Activated CD4-positive, alpha-beta T cell treated with anti-CD3 and anti-CD28 coated beads, Interleukin-2, amount 10 ng/mL, durations not matched to agents 24 days and 14 days (primary cell): ENCODE results near the gene ELSPBP1. TPM values are rescaled to one million over a fixed set of nuclear protein-coding genes. Genes with fewer than 3 reads are reported as not detected.
A peak's percentile ranks its signal among the peaks of the same experiment; 100 is the strongest.

Experiments
- DNase-seq: peaks from one replicate; pipeline ENCODE4 v3.0.0; 2022
- H3K27ac Mint-ChIP-seq: one replicate; pipeline ENCODE4 v1.8.0; 2022; ENCODE audit warnings: mild to moderate bottlenecking, mixed read lengths
- H3K27me3 Mint-ChIP-seq: one replicate; pipeline ENCODE4 v1.8.0; 2022; ENCODE audit warnings: mixed read lengths
- H3K36me3 Mint-ChIP-seq: one replicate; pipeline ENCODE4 v1.8.0; 2022; ENCODE audit warnings: low read depth, mild to moderate bottlenecking, mixed read lengths
- H3K4me1 Mint-ChIP-seq: one replicate; pipeline ENCODE4 v1.8.0; 2021; ENCODE audit warnings: mixed read lengths
- H3K4me3 Mint-ChIP-seq: one replicate; pipeline ENCODE4 v1.8.0; 2022; ENCODE audit warnings: mild to moderate bottlenecking, moderate library complexity, mixed read lengths
- H3K9me3 Mint-ChIP-seq: one replicate; pipeline ENCODE4 v1.8.0; 2021; ENCODE audit warnings: mixed read lengths
- intact Hi-C: fragments of 100-400 bp; cut with micrococcal nuclease; formaldehyde crosslinking; loops from one replicate; pipeline ENCODE4 v1.15.1; 2023
- total RNA-seq: library from RNA; stranded (reverse); gene quantifications from 2 replicates; pipeline ENCODE4 v1.2.3, GENCODE V29; 2022

The ELSPBP1 gene
- total RNA-seq, 1 donor from 2014 or later = not detected

DNA sequence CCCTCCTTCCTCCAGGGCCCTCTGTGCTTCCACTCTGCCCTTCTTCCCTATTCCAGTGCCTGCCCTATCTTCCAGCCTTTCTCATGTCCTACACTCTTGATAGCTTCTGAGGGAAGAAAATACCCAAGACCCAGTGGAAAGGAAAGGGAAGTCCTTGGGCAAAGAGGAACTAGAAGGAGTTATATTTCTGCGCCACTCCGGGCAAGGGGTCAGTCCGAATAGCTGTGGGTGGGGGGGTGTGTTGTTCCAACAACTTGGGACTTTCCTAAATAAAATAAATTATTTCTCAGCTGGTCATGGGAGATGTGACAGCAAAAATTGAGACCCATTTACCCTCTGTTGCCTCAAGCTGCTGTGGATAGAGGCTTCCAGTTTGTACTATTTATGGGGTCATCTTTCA, 26.3 kb downstream of the ELSPBP1 start:
- no peak for DNase-seq
- H3K27me3 Mint-ChIP-seq = peaks cover 15% of the 10 kb centered on the region
- H3K4me3 Mint-ChIP-seq = no peak overlapping the region
- H3K36me3 Mint-ChIP-seq = no peaks in the 10 kb centered on the region
- H3K4me1 Mint-ChIP-seq = no peaks in the 10 kb centered on the region
- H3K27ac Mint-ChIP-seq = no peak overlapping the region
- intact Hi-C loops = no loop called here
- no peaks in the 10 kb centered on the region for H3K9me3 Mint-ChIP-seq

DNA sequence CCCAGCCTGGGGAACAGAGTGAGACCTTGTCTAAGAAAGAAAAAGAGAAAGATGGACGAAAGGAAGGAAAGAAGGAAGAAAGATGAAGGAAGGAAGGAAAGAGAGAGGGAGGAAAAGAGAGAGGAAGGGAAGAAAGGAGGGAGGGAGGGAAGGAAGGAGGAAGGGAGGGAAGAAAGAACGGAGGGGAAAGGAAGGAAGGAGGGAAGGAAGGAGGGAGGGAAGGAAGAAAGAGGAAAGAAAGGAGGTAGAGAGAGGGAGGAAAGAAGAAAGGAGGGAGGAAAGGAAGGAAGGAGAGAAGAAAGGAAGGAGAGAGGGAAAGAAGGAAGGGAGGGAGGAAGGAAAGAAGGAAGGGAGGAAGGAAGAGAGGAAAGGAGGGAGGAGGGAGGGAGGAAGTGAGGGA, 28.6 kb downstream of the ELSPBP1 start:
- Mint-ChIP-seq H3K27me3 (peaks cover 23% of the 10 kb centered on the region), H3K4me1 (no peaks in the 10 kb centered on the region), H3K4me3 (no peak overlapping the region), H3K36me3 (no peaks in the 10 kb centered on the region), H3K9me3 (no peaks in the 10 kb centered on the region), H3K27ac (no peak overlapping the region)
- no peak for DNase-seq
- intact Hi-C loops = no loop called here

DNA sequence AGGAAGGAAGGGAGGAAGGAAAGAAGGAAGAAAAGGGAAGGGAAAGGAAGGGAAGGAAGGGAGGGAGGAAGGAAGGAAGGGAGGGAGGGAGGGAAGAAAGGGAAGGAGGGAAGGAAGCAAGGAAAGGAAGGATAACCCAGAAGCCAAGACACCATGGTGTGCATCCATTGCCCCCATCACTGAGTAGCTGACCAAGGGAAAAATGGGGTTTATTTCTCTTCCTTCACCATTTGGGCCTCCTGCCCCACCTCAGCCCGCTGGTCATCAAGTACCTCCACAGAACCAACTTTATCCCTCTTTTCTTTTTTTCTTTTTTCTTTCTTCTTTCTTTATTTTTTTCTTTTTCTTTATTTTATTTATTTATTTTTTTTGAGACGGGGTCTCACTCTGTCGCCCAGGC, 29.1 kb downstream of the ELSPBP1 start:
- H3K4me1 Mint-ChIP-seq = no peaks in the 10 kb centered on the region
- no peak overlapping the region for H3K27ac Mint-ChIP-seq
- H3K36me3 Mint-ChIP-seq = no peaks in the 10 kb centered on the region
- H3K9me3 Mint-ChIP-seq = no peaks in the 10 kb centered on the region
- peaks cover 23% of the 10 kb centered on the region for H3K27me3 Mint-ChIP-seq
- no peak overlapping the region for H3K4me3 Mint-ChIP-seq
- DNase-seq = no peak
- intact Hi-C loops = no loop called here

DNA sequence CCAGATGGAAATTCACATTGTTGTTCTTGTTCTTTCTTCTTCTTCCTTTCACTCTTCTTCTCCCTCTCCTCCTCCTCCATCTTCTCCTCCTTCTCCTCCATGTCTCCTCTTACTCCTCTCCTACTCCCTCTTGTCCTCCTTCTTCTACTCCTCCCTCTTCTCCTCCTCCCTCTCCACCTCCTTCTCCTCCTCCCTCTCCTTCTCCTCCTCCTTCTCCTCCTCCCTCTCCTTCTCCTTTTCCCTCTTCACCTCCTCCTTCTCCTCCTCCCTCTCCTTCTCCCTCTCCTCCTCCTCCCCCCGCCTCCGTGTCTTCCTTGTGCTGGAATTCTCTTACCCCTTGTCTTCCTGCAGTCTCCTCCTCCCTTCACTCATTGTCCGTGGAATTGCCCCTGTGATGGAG, 31.0 kb downstream of the ELSPBP1 start:
- DNase-seq = no peak
- H3K27ac Mint-ChIP-seq = no peak overlapping the region
- intact Hi-C loops = no loop called here
- H3K4me1 Mint-ChIP-seq = peaks cover 2% of the 10 kb centered on the region
- peaks cover 22% of the 10 kb centered on the region for H3K27me3 Mint-ChIP-seq
- H3K4me3 Mint-ChIP-seq = no peak overlapping the region
- H3K9me3 Mint-ChIP-seq = no peaks in the 10 kb centered on the region
- no peaks in the 10 kb centered on the region for H3K36me3 Mint-ChIP-seq

DNA sequence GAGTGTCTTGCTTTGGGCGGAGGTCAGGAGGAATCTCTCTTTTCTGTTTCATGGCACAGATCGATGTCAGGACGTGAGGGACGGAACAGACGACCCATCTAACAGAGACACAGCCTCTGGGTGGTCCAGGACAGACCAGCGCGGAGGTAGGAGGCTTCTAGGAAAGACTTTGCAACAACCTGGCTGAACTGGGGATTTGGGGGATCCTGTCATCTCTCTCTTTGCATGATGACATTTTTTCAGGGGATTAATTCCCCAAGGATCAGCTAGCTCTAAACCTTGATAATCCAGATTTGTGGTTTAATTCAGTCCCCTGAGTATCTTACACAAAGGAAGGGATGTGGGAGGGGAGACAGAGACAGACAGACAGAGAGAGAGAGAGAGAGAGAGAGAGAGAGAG, 35.0 kb downstream of the ELSPBP1 start:
- intact Hi-C loops = no loop called here
- H3K4me3 Mint-ChIP-seq = no peak overlapping the region
- no peaks in the 10 kb centered on the region for H3K9me3 Mint-ChIP-seq
- H3K36me3 Mint-ChIP-seq = no peaks in the 10 kb centered on the region
- H3K27ac Mint-ChIP-seq = no peak overlapping the region
- H3K27me3 Mint-ChIP-seq = peaks cover 15% of the 10 kb centered on the region
- H3K4me1 Mint-ChIP-seq = peaks cover 2% of the 10 kb centered on the region
- no peak for DNase-seq

DNA sequence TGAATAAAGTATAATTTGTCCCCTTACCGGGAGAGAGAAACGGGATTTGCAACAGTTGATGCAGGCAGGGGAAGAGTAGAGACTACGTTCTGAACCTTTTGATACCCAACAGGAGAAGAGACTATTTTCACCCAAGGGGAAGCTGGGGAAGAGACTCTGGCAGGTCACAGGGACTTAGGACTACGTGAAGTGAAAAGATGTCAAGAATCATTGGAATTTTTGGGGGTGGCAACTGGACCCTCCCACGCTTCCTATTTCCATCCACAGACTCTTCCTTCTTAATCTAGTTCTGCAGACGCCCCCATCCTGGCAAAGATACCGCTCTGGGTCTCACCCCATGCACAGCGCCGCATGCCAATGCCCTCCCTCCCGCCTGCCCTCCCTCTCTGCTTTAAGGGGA, 35.6 kb downstream of the ELSPBP1 start:
- no peaks in the 10 kb centered on the region for H3K36me3 Mint-ChIP-seq
- peaks cover 2% of the 10 kb centered on the region for H3K4me1 Mint-ChIP-seq
- H3K27me3 Mint-ChIP-seq = peaks cover 10% of the 10 kb centered on the region
- H3K27ac Mint-ChIP-seq = no peak overlapping the region
- intact Hi-C loops = no loop called here
- H3K9me3 Mint-ChIP-seq = no peaks in the 10 kb centered on the region
- no peak overlapping the region for H3K4me3 Mint-ChIP-seq
- DNase-seq = no peak

DNA sequence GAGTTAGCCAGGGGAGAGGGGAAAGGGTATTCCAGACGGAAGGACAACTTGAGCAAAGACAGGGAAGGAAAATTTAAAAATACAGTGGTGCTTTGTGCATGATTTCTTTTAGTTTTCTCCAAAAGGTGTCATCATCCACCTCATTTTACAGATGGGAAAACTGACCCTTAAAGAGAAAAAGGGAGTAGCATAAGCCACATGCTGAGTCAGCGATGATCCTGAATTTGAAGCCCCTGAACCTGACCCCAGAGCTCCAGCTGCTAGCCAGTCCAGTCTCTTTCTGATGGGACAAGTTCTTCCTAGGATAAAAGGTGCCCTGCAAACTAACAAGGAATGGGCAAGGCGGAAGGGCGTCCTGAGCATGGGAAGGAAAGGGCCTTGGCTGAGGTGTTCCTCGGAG, 39.2 kb downstream of the ELSPBP1 start:
- Mint-ChIP-seq H3K4me3 (no peak overlapping the region), H3K27ac (no peak overlapping the region), H3K4me1 (peaks cover 2% of the 10 kb centered on the region), H3K27me3 (no peaks in the 10 kb centered on the region), H3K36me3 (no peaks in the 10 kb centered on the region), H3K9me3 (peaks cover 5% of the 10 kb centered on the region)
- intact Hi-C loops = no loop called here
- no peak for DNase-seq

DNA sequence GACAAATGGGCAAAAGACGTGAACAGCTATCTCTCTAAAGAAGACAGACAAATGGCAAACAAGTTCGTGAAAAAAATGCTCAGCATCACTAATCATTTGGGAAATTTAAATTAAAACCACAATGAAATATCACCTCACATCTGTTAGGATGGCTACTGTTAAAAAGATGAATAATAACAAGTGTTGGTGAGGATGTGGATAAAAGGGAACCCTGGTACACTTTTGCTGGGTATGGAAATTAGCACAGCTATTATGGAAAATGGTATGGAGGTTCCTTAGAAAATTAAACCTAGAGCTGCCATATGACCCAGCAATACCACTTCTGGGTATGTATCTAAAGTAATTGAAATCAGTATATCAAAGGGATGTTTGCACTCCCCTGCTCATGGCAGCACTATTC, 42.3 kb downstream of the ELSPBP1 start:
- H3K4me1 Mint-ChIP-seq = no peaks in the 10 kb centered on the region
- H3K27ac Mint-ChIP-seq = no peak overlapping the region
- no peak for DNase-seq
- peaks cover 9% of the 10 kb centered on the region for H3K9me3 Mint-ChIP-seq
- H3K4me3 Mint-ChIP-seq = no peak overlapping the region
- peaks cover 3% of the 10 kb centered on the region for H3K27me3 Mint-ChIP-seq
- intact Hi-C loops = no loop called here
- no peaks in the 10 kb centered on the region for H3K36me3 Mint-ChIP-seq

DNA sequence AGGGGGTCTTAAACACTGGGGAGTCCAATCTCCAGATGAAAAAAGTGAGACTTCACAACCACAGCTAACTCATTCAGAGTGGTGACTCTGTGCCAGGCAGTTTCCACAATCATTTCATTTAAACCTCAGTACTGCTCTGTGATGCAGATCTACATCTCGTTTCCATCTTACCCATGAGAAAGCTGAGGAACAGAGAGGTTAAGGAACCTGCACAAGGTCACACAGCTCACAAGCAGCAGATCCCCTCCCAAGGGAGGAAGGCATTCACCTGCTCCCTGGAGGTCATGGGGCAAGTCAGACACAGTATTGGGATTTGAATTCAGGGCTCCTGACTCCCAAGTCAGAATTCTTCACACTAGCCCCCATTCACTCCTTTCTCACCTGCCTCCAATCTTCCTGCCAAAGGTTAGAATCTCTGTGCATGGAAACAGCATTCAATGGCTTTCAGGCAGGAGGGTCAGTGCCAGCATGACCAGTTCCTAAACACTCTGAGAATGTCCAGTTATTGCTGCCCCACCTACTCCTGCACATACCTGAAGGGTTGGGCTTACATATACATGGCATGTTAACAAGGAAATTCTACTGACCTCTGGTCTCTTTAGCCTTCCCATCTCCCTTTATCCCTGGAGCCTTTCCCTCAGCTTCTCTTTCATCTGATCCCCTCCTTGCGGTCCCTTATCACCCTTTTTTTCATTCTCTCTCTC, 47.6 kb downstream of the ELSPBP1 start:
- Mint-ChIP-seq H3K4me3 (no peak overlapping the region), H3K27me3 (peaks cover 3% of the 10 kb centered on the region), H3K27ac (no peak overlapping the region), H3K9me3 (peaks cover 4% of the 10 kb centered on the region), H3K36me3 (no peaks in the 10 kb centered on the region), H3K4me1 (no peaks in the 10 kb centered on the region)
- no peak for DNase-seq
- intact Hi-C loops = no loop called here

DNA sequence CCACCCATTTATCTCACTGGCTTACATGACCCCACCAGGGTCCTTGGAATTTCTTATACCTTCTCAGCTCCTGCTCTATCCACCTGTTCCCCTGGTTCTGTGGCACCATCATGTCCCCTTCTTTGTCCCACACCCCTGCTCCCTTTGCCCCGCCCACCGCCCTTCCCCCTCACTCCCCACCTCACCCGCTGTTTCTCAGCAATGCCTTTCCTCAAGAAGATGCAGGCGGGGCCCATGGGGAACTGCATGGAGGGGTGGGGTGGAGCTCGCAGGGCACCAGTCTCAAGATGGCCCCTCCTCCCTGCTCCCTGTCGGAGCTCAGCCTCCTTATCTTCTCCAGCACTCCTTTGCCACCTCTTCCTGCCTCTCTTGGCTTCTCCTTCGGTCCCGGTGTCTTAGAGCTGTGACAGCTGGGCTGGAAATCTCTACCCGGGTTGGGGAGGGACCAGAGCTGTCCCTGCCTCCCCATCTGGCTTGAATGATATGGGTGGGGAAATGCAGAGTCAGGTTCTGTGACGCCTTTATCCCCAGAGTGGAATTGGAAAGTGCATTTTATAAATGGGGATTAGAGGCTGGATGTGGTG, 49.3 kb downstream of the ELSPBP1 start, which contains the start of gene CABP5:
CABP5 (minus strand) TSS at position 405 of the 584 bp plus-strand sequence; CDS start at position 248, 157 bp downstream.
- H3K4me1 Mint-ChIP-seq = no peaks in the 10 kb centered on the region
- intact Hi-C loops = no loop called here
- H3K36me3 Mint-ChIP-seq = no peaks in the 10 kb centered on the region
- peaks cover 3% of the 10 kb centered on the region for H3K27me3 Mint-ChIP-seq
- H3K27ac Mint-ChIP-seq = peak within 1 kb of the TSS; percentile 31
- DNase-seq = no peak
- H3K4me3 Mint-ChIP-seq = no peak within 1 kb of the TSS
- peaks cover 4% of the 10 kb centered on the region for H3K9me3 Mint-ChIP-seq

DNA sequence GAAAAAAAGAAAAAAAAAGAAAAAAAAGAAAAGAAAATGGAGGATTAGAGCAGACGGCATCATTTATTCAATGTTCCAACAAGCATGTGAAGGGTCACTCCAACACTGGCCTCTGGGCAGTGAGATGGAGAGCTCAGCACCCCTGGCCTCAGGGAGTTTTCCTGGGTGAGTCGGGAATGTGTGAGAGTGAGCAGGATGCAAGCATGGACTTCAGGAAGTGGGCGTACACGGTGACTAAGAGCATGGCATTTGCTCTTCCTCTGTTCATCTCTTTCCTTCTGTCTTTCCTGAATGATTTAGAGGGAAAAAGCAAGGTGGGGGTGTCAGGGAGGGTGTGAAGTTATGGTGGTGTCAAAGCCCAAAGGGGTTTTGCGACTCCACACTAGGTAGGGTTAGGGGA, 50.1 kb downstream of the ELSPBP1 start:
- DNase-seq = no peak
- H3K9me3 Mint-ChIP-seq = no peaks in the 10 kb centered on the region
- H3K36me3 Mint-ChIP-seq = no peaks in the 10 kb centered on the region
- H3K4me1 Mint-ChIP-seq = no peaks in the 10 kb centered on the region
- peaks cover 3% of the 10 kb centered on the region for H3K27me3 Mint-ChIP-seq
- intact Hi-C loops = no loop called here
- no peak overlapping the region for H3K27ac Mint-ChIP-seq
- no peak overlapping the region for H3K4me3 Mint-ChIP-seq

DNA sequence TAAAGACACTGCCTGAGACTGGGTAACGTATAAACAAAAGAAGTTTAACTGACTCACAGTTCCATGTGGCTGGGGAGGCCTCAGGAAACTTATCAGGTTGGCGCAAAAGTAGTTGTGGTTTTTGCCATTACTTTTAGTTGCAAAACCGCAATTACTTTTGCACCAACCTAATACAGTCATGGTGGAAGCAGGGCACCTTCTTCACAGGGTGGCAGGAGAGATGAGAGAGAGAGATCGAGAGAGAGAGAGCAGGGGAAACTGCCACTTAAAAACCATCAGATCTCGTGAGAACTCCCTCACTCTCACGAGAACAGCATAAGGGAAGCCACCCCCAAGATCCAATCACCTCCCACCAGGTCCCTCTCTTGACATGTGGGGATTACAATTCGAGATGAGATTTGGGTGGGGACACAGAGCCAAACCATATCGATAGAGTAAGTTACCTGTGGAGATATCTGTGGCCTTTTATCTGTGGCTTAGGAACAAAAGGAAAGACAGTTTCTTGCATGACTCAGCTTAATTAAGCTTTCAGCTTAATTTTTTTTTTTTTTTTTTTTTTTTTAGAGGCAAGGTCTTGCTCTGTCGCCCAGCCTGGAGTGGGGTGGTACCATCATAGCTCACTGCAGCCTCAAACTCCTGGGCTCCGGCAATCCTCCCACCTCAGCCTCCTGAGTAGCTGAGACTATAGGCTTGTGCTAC, 57.1 kb downstream of the ELSPBP1 start:
- no peaks in the 10 kb centered on the region for H3K36me3 Mint-ChIP-seq
- H3K4me1 Mint-ChIP-seq = no peaks in the 10 kb centered on the region
- H3K27ac Mint-ChIP-seq = no peak overlapping the region
- no peak overlapping the region for H3K4me3 Mint-ChIP-seq
- H3K27me3 Mint-ChIP-seq = no peaks in the 10 kb centered on the region
- intact Hi-C loops = no loop called here
- DNase-seq = no peak
- H3K9me3 Mint-ChIP-seq = no peaks in the 10 kb centered on the region

DNA sequence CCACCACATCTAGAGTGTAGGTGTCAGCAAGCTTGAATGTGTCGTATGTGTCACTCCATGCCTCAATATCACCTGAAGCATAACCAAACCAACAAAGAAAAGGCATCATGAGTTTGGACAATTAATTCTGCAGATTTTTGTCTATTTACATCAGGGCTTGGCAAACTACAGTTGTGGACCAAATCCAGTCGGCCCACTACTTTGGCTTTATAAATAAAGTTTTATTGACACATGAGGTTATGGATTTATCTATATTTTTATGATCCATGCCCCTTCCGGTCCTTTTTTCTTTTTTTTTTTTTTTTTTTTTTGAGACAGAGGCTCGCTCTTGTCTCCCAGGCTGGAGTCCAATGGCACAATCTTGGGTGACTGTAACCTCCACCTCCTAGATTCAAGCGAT, 58.6 kb downstream of the ELSPBP1 start:
- H3K27me3 Mint-ChIP-seq = no peaks in the 10 kb centered on the region
- no peaks in the 10 kb centered on the region for H3K36me3 Mint-ChIP-seq
- no peaks in the 10 kb centered on the region for H3K4me1 Mint-ChIP-seq
- no peak overlapping the region for H3K4me3 Mint-ChIP-seq
- no peak overlapping the region for H3K27ac Mint-ChIP-seq
- no peak for DNase-seq
- intact Hi-C loops = no loop called here
- H3K9me3 Mint-ChIP-seq = no peaks in the 10 kb centered on the region

DNA sequence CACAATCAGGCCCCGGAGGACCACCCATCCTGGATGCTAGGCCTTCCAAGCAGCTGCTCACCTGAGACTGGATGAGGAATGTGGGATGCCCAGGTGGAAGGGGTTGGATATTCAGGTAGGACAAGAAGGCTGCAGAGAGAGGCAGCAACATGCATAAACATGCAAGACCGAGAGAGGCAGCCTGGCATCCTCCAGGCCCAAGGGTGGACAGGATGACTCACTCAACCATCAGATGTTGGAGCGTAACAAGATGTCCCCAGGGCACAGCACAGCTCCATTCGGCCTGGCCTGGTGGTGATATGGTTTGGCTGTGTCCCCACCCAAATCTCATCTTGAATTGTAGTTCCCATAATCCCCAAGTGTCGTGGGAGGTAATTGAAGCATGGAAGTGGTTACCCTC, 59.4 kb downstream of the ELSPBP1 start:
- H3K4me1 Mint-ChIP-seq = no peaks in the 10 kb centered on the region
- no peaks in the 10 kb centered on the region for H3K36me3 Mint-ChIP-seq
- no peak overlapping the region for H3K4me3 Mint-ChIP-seq
- H3K27ac Mint-ChIP-seq = no peak overlapping the region
- intact Hi-C loops = no loop called here
- H3K27me3 Mint-ChIP-seq = no peaks in the 10 kb centered on the region
- no peak for DNase-seq
- H3K9me3 Mint-ChIP-seq = no peaks in the 10 kb centered on the region
